ENCODE data around the gene ARID1B. TPM values are rescaled to one million over a fixed set of nuclear protein-coding genes. Genes with fewer than 3 reads are reported as not detected.

Gene ARID1B
- total and polyA plus RNA-seq, 9 of the 15 experiments (the other 6 are each of a cell fraction or from before 2014, with no cell fraction given) = 12.5 to 50.5 (median 25.8) TPM

GRCh38 chr6:157106487-157106886 lies 329.3 kb downstream of the ARID1B start:
- CTCF ChIA-PET (ENCODE audit: low intra/inter-chr PET ratio) = no interaction called here
- no peak for FAIRE-seq
- no peak overlapping the region for H2AFZ ChIP-seq (ENCODE audit: low read depth, low read length)
- peak in 2 of 4 experiments; percentile 35 for DNase-seq (ENCODE audit: extremely low read depth in 1 of 4, low spot score in 3 of 4)
- H3K4me3 ChIP-seq = no peak overlapping the region
- peaks cover 0 to 25% of the 10 kb centered on the region in 2 experiments; a peak in 4 of 5 replicates for H3K4me1 ChIP-seq (replicated peaks in 1 of 2; ENCODE audit: control insufficient read depth in 2 of 2, insufficient read depth in 2 of 2, low read length in 2 of 2)
- no TSS peak for BruUV-seq (replicated peaks)
- no peaks in the 10 kb centered on the region for H3K27me3 ChIP-seq (ENCODE audit: control insufficient read depth in 2 of 2, insufficient read depth in 2 of 2, low read length in 2 of 2)
- H3K27ac ChIP-seq (ENCODE audit: extremely low read depth, low read depth, low read length) = peak overlapping the region; percentile 25; the same call in 1 of the 3 replicates
- H3K4me2 ChIP-seq (ENCODE audit: insufficient read depth, low read length) = no peak overlapping the region
- H4K20me1 ChIP-seq (replicated peaks; ENCODE audit: control insufficient read depth, insufficient read depth, low read length) = no peaks in the 10 kb centered on the region
- 0 out of 3 replicates have a peak, but pooled peaks cover 5% of the 10 kb centered on the region for H3K36me3 ChIP-seq (ENCODE audit: control insufficient read depth, insufficient read depth, low read length)
- no peaks in the 10 kb centered on the region for H3K9me3 ChIP-seq (replicated peaks; ENCODE audit: control insufficient read depth, insufficient read depth, low read depth, low read length)
- H3K79me2 ChIP-seq (ENCODE audit: control insufficient read depth, insufficient read depth, low read length) = peaks cover 4% of the 10 kb centered on the region; the same call in 2 of the 3 replicates
- WGBS (ENCODE audit: insufficient coverage, low coverage, missing lambda C conversion rate) = 37% methylated on average over 2 of the region's 2 CpGs
- intact Hi-C loops (cut with micrococcal nuclease) (no loop called here), in situ Hi-C loops (cut with MboI) (no loop called here)
- peak; percentile 65 for ATAC-seq
- TF ChIP-seq JUND (IDR thresholded peaks at IDR 0.05; ENCODE audit: borderline replicate concordance, low read depth, low read length) (no peak), JUND (tag; IDR thresholded peaks at IDR 0.05; ENCODE audit: borderline replicate concordance, low read depth, low read length) (0 out of 3 replicates have a peak, but pooled peaks have one; percentile 12), ADNP (tag; IDR thresholded peaks at IDR 0.05) (no peak), ZNF316 (IDR thresholded peaks at IDR 0.05) (0 out of 2 replicates have a peak, but pooled peaks have one; percentile 19), HMBOX1 (IDR thresholded peaks at IDR 0.05) (0 out of 2 replicates have a peak, but pooled peaks have one; percentile 26), NR3C1 (CRISPR knock-in tag; IDR thresholded peaks at IDR 0.05) (no peak), ATF3 (IDR thresholded peaks at IDR 0.05) (peak; percentile 55; the same call in 1 of the 2 replicates), ATF3 (CRISPR knock-in tag; conservative IDR thresholded peaks at IDR 0.05) (no peak), FOSL1 (tag; conservative IDR thresholded peaks at IDR 0.05) (peak; percentile 77), MEIS2 (IDR thresholded peaks at IDR 0.05; ENCODE audit: partially characterized antibody) (peak; percentile 41), PKNOX1 (IDR thresholded peaks at IDR 0.05) (peak; percentile 68)
- no peaks in the 10 kb centered on the region for H3K9me1 ChIP-seq (ENCODE audit: control insufficient read depth, insufficient read depth, low read length)
- POLR2A ChIA-PET = interaction anchor here (0.9 kb wide), 1 partner anchor 10 kb away, joined by 5 read pairs; no protein-coding TSS in a partner anchor
- H3K9ac ChIP-seq (ENCODE audit: insufficient read depth in 1 of 2, low read depth in 2 of 2, low read length in 2 of 2) = no peak overlapping the region
